Neural cell (in vitro differentiated cells): ENCODE measurements around the gene THRB. TPM values are rescaled to one million over a fixed set of nuclear protein-coding genes. Genes with fewer than 3 reads are reported as not detected.

Experiments
- H2AFZ ChIP-seq: fragments of 200-600, 300-800 bp; sonication (generic), shearing (Covaris generic); 2 replicates; pipeline ENCODE4 v1.6.0; 2014; ENCODE audit warnings: low read depth, mild to moderate bottlenecking, antibody characterized with exemption, low read length, moderate library complexity
- H3F3A ChIP-seq: fragments of 200-600 bp; shearing (Covaris generic); 2 replicates; pipeline ENCODE4 v1.6.1; 2016; ENCODE audit warnings: mild to moderate bottlenecking, moderate library complexity, mixed read lengths, antibody characterized with exemption, low read length; ENCODE audit not compliant: insufficient read depth, poor library complexity, severe bottlenecking
- H3K27ac ChIP-seq: fragments of 200-600, 300-800 bp; sonication (generic), shearing (Covaris generic); 2 replicates; pipeline ENCODE4 v1.5.1; 2014; ENCODE audit warnings: mild to moderate bottlenecking, low read length, moderate library complexity
- H3K27me3 ChIP-seq: fragments of 300-800, 200-600 bp; sonication (generic), shearing (Covaris generic); 2 replicates; pipeline ENCODE4 v1.6.0; 2014; ENCODE audit warnings: mild to moderate bottlenecking, low read depth, low read length, moderate library complexity; ENCODE audit not compliant: insufficient read depth
- H3K36me3 ChIP-seq: fragments of 300-800, 200-600 bp; sonication (generic), shearing (Covaris generic); 2 replicates; pipeline ENCODE4 v1.5.1; 2014; ENCODE audit warnings: mild to moderate bottlenecking, antibody characterized with exemption, low read length, moderate library complexity; ENCODE audit not compliant: insufficient read depth
- H3K4me2 ChIP-seq: fragments of 300-800, 200-600 bp; sonication (generic), shearing (Covaris generic); 2 replicates; pipeline ENCODE4 v1.6.0; 2014; ENCODE audit warnings: mild to moderate bottlenecking, low read length
- H3K4me3 ChIP-seq: fragments of 300-800, 200-600 bp; sonication (generic), shearing (Covaris generic); 2 replicates; pipeline ENCODE4 v1.5.1; 2014; ENCODE audit warnings: mild to moderate bottlenecking, low read length, moderate library complexity
- H3K79me2 ChIP-seq: fragments of 200-600 bp; shearing (Covaris generic); replicated peaks from 2 replicates; pipeline ENCODE4 v1.6.0; 2014; ENCODE audit warnings: mild to moderate bottlenecking, low read length, moderate library complexity; ENCODE audit not compliant: insufficient read depth
- H3K9ac ChIP-seq: fragments of 300-800, 200-600 bp; sonication (generic), shearing (Covaris generic); 2 replicates; pipeline ENCODE4 v1.6.1; 2016; ENCODE audit warnings: mild to moderate bottlenecking, low read length, mixed read lengths
- H3K9me2 ChIP-seq: fragments of 200-600 bp; shearing (Covaris generic); 2 replicates; pipeline ENCODE4 v1.6.1; 2016; ENCODE audit warnings: mild to moderate bottlenecking, low read length, mixed read lengths; ENCODE audit not compliant: insufficient read depth
- H3K9me3 ChIP-seq: fragments of 200-600, 300-800 bp; sonication (generic), shearing (Covaris generic); 2 replicates; pipeline ENCODE4 v1.6.1; 2016; ENCODE audit warnings: mild to moderate bottlenecking, mixed run types, low read length, moderate library complexity, mixed read lengths
- H4K20me1 ChIP-seq: fragments of 200-600 bp; shearing (Covaris generic); 2 replicates; pipeline ENCODE4 v1.6.1; 2016; ENCODE audit warnings: mild to moderate bottlenecking, mixed run types; ENCODE audit not compliant: insufficient read depth
- CTCF ChIP-seq: fragments of 450-650 bp; IDR thresholded peaks from 2 replicates; pipeline ENCODE4 v1.5.1; 2014; ENCODE audit warnings: antibody characterized with exemption, mild to moderate bottlenecking, moderate library complexity; ENCODE audit not compliant: poor library complexity, severe bottlenecking
- EP300 ChIP-seq: fragments of 450-650 bp; conservative IDR thresholded peaks from 2 replicates; pipeline ENCODE4 v1.6.1; 2014; ENCODE audit warnings: antibody characterized with exemption, mild to moderate bottlenecking, moderate library complexity; ENCODE audit not compliant: poor library complexity, severe bottlenecking
- EZH2 ChIP-seq: fragments of 200-600, 300-800 bp; shearing (Covaris generic), sonication (generic); IDR thresholded peaks from 2 replicates; pipeline ENCODE4 v1.6.1; 2014; ENCODE audit warnings: antibody characterized with exemption, low read length, borderline replicate concordance, mild to moderate bottlenecking; ENCODE audit not compliant: insufficient read depth, poor library complexity, severe bottlenecking
- MXI1 ChIP-seq: fragments of 450-650 bp; conservative IDR thresholded peaks from 2 replicates; pipeline ENCODE4 v1.6.1; 2014; ENCODE audit warnings: antibody characterized with exemption, mild to moderate bottlenecking; ENCODE audit not compliant: poor library complexity, severe bottlenecking
- POLR2AphosphoS5 ChIP-seq: IDR thresholded peaks from 2 replicates; pipeline ENCODE4 v1.6.1; 2012
- REST ChIP-seq: IDR thresholded peaks from 2 replicates; pipeline ENCODE4 v1.6.1; 2012; ENCODE audit warnings: borderline replicate concordance
- SMC3 ChIP-seq: fragments of 450-650 bp; conservative IDR thresholded peaks from 2 replicates; pipeline ENCODE4 v1.6.1; 2014; ENCODE audit warnings: antibody characterized with exemption, mild to moderate bottlenecking, moderate library complexity; ENCODE audit not compliant: poor library complexity
- TAF1 ChIP-seq: IDR thresholded peaks from 2 replicates; pipeline ENCODE4 v1.6.1; 2012; ENCODE audit warnings: low read depth
- polyA plus RNA-seq: library from polyadenylated mRNA; depleted of rRNA; stranded (reverse); fragments of >200 nt; gene quantifications from 2 replicates; pipeline ENCODE4 v1.2.3, GENCODE V29; 2014

The THRB gene
- polyA plus RNA-seq, 1 donor from 2014 or later: 1.7 TPM

- Histone ChIP-seq H3K79me2 (no peaks in the 10 kb centered on the region), H3K9me3 (no peaks in the 10 kb centered on the region), H2AFZ (no peak overlapping the region), H4K20me1 (no peaks in the 10 kb centered on the region), H3K4me3 (no peak overlapping the region), H3K9ac (no peak overlapping the region), H3K4me2 (no peak overlapping the region), H3K27me3 (no peaks in the 10 kb centered on the region), H3K36me3 (no peaks in the 10 kb centered on the region), H3K27ac (no peak overlapping the region), H3K9me2 (no peaks in the 10 kb centered on the region), H3F3A (no peaks in the 10 kb centered on the region)
- no peak for TF ChIP-seq MXI1
- TF ChIP-seq REST: no peak
- no peak for TF ChIP-seq EP300
- TF ChIP-seq CTCF: no peak
Observed at GRCh38 chr3:24128199-24129005, 366.2 kb downstream of the THRB start.

- H2AFZ ChIP-seq: no peak overlapping the region
- H3K9ac ChIP-seq: no peak overlapping the region
- no peaks in the 10 kb centered on the region for H3F3A ChIP-seq
- no peaks in the 10 kb centered on the region for H3K36me3 ChIP-seq
- H3K27me3 ChIP-seq: no peaks in the 10 kb centered on the region
- H3K4me3 ChIP-seq: no peak overlapping the region
- H3K4me2 ChIP-seq: no peak overlapping the region
- TF ChIP-seq EP300 (no peak), EZH2 (no peak), POLR2AphosphoS5 (no peak), MXI1 (no peak), CTCF (no peak), REST (no peak), SMC3 (no peak), TAF1 (no peak)
- H3K9me2 ChIP-seq: no peaks in the 10 kb centered on the region
- H3K79me2 ChIP-seq: no peaks in the 10 kb centered on the region
- H3K9me3 ChIP-seq: no peaks in the 10 kb centered on the region
- H3K27ac ChIP-seq: no peak overlapping the region
- no peaks in the 10 kb centered on the region for H4K20me1 ChIP-seq
Observed at GRCh38 chr3:24123596-24123995, 371.1 kb downstream of the THRB start.
